ENCODE measurements around the gene RNH1. TPM values are rescaled to one million over a fixed set of nuclear protein-coding genes. Genes with fewer than 3 reads are reported as not detected.
A peak's percentile ranks its signal among the peaks of the same experiment; 100 is the strongest.

The RNH1 gene
- total RNA-seq, 1 experiment from 2014 or later, result 60.0 TPM

- no peak overlapping the region for H2AK5ac ChIP-seq (ENCODE audit: insufficient read length, low read length)
- no peak overlapping the region for H2BK120ac ChIP-seq (ENCODE audit: low read depth, low read length, poor library complexity, severe bottlenecking)
- H2AFZ ChIP-seq (ENCODE audit: low read length), result no peak overlapping the region
- no peak overlapping the region for H3K27ac ChIP-seq (ENCODE audit: insufficient read length, low read depth, low read length)
- no peaks in the 10 kb centered on the region for H3K79me1 ChIP-seq (ENCODE audit: insufficient read depth, low read depth, low read length, poor library complexity, severe bottlenecking)
- H2BK12ac ChIP-seq (ENCODE audit: insufficient read length, low read depth, low read length), result no peak overlapping the region
- no peak overlapping the region for H3K14ac ChIP-seq (ENCODE audit: insufficient read depth, low read length)
- no peaks in the 10 kb centered on the region for H3K27me3 ChIP-seq (ENCODE audit: insufficient read depth, low read length)
- H4K5ac ChIP-seq (ENCODE audit: insufficient read length, low read depth, low read length), result no peak overlapping the region
- H2BK20ac ChIP-seq (ENCODE audit: low read depth, low read length, poor library complexity, severe bottlenecking), result no peak overlapping the region
- H3K9me3 ChIP-seq (ENCODE audit: control insufficient read depth, low read depth, low read length), result no peaks in the 10 kb centered on the region
- Mint-ChIP-seq H3K36me3 (ENCODE audit: insufficient read depth in 1 of 3, low read depth in 3 of 3) (peaks cover 41 to 74% (median 66%) of the 10 kb centered on the region in 3 experiments), H3K27ac (peak overlapping the region in 1 of 3 experiments; percentile 58; a peak in 2 of 7 replicates), H3K4me3 (no peak overlapping the region), H3K9me3 (peaks cover 12% of the 10 kb centered on the region in 2 experiments), H3K27me3 (ENCODE audit: low read depth) (peaks cover 4% of the 10 kb centered on the region; the same call in 1 of the 2 replicates), H3K4me1 (no peaks in the 10 kb centered on the region)
- H3K23me2 ChIP-seq (ENCODE audit: insufficient read length, low read depth, low read length, poor library complexity, severe bottlenecking), result no peaks in the 10 kb centered on the region
- no peak overlapping the region for H3K23ac ChIP-seq (ENCODE audit: insufficient read length, low read depth, low read length)
- no peak overlapping the region for H3K9ac ChIP-seq (ENCODE audit: extremely low read depth, insufficient read length, low read length)
- no peak overlapping the region for H3T11ph ChIP-seq (ENCODE audit: low read length)
- H3K56ac ChIP-seq (ENCODE audit: insufficient read length, low read depth, low read length), result no peak overlapping the region
- H3K4me2 ChIP-seq (ENCODE audit: insufficient read depth, insufficient read length, low read length), result no peak overlapping the region
- H4K8ac ChIP-seq (replicated peaks; ENCODE audit: insufficient read length, low read depth, low read length), result no peak overlapping the region
- no peaks in the 10 kb centered on the region for H3K79me2 ChIP-seq (ENCODE audit: insufficient read depth, low read length)
- TF ChIP-seq, protein P1, sequence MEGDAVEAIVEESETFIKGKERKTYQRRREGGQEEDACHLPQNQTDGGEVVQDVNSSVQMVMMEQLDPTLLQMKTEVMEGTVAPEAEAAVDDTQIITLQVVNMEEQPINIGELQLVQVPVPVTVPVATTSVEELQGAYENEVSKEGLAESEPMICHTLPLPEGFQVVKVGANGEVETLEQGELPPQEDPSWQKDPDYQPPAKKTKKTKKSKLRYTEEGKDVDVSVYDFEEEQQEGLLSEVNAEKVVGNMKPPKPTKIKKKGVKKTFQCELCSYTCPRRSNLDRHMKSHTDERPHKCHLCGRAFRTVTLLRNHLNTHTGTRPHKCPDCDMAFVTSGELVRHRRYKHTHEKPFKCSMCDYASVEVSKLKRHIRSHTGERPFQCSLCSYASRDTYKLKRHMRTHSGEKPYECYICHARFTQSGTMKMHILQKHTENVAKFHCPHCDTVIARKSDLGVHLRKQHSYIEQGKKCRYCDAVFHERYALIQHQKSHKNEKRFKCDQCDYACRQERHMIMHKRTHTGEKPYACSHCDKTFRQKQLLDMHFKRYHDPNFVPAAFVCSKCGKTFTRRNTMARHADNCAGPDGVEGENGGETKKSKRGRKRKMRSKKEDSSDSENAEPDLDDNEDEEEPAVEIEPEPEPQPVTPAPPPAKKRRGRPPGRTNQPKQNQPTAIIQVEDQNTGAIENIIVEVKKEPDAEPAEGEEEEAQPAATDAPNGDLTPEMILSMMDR (conservative IDR thresholded peaks at IDR 0.05), result no peak
- H2BK15ac ChIP-seq (ENCODE audit: low read depth, low read length), result no peak overlapping the region
- H4K91ac ChIP-seq (ENCODE audit: insufficient read length, low read depth, low read length), result no peak overlapping the region
- no peak overlapping the region for H2BK5ac ChIP-seq (ENCODE audit: insufficient read length, low read length)
- WGBS (ENCODE audit: extremely low coverage, insufficient read length, low lambda C conversion rate), result no CpG with 5 or more reads among the region's 31 CpGs
- H3K4me1 ChIP-seq (ENCODE audit: insufficient read depth, low read length), result no peaks in the 10 kb centered on the region
- no peak for DNase-seq
- H4K20me1 ChIP-seq (ENCODE audit: control insufficient read depth, insufficient read depth, insufficient read length), result no peaks in the 10 kb centered on the region
- no peak overlapping the region for H3K4ac ChIP-seq (ENCODE audit: low read depth, low read length)
- H3K18ac ChIP-seq (ENCODE audit: insufficient read length, low read depth, low read length), result no peak overlapping the region
Measured at GRCh38 chr11:497565-498296, 9.3 kb downstream of the RNH1 start.
